HG03571 (cell line): ENCODE data around the gene GRB10.
A peak's percentile ranks its signal among the peaks of the same experiment; 100 is the strongest.

Experiments used
- ATAC-seq: cut with Tn5 transposase; IDR thresholded peaks from one replicate; pipeline ENCODE4 v1.9.1; 2021; ENCODE audit not compliant: unreplicated experiment

GRB10 gene

DNA sequence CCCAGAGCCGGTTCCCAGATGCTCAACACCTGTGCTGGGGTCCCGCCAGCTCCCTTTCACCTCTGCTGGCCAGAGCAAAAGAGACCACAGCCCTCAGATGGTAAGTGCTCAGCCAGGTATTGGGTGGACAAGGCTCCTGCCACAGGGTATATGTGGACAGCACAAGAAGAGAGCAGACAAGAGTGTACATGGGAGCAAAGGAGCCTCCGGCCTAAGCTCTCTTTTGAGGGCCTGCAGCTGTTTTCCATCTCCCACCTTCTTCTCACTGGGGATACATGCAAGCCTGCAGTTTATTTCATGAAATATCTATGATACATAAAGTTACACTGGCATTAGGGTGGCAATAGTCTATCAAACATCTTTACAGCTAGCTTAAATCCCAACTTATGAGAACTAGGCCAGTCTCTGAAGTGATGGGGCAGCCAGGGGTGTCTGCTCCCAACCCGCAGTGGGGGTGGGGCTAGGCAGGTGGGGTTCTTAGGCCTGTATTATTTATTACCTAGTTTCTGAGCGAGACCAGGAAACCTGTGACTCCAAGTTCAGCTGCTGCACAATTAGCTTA lies 167.1 kb downstream of the GRB10 start:
- ATAC-seq: no peak

DNA sequence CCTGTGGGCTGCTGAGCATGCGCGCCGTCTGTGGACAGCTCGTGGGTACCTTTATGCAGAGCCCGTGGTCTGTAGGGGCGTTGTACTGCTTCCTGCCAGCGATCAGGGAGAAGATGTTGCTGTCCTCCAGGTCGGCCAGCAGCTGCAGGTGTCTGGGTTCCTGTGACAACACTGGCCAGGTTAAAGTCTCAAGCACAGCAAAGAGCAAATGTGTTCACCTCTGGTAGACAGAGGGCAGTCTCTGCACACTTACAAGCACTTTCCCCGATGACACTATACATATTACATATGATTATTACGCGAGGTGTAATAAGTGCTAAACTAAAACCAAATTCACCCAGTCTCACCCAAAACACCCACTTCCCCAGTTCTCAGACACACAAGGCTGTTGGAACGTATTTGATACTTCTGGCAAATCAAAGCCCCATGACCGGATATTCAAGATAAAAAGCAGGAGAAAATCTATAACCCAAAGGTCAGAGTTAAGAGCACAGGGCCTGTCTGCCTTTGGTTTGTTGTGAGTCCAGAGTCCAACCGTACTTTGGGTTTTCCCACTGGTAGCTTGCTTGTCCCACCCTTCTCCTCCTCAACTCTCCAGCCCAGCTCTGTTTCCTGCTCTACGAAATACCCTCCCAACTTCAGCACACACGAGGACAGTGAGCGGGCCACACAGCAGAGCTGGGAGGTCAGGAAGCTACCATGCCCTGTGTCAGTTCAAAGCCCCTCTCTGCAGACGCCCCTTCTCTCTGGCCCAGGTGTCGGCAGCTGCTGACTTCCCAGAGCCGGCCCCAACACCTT lies 167.8 kb downstream of the GRB10 start:
- ATAC-seq: no peak

DNA sequence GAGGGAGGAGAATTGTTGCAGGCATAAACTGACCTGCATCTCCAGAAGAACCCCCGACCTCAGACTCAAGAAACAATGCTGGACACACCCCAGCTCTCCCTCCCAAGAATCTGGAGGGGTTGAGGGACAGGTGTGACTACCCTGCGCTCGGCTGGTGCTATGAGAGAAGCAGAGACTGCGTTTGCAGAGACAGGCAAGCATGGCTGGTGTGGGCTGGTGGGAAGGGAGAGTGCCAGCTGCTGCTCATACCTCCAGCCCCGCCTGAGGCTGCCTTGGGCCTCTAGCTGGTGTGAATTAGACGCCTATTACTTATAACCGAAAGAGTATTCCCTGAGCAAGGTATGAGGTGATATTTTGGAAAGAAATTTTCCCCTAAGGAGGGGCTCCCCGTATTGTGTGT lies 169.2 kb downstream of the GRB10 start:
- ATAC-seq: no peak

DNA sequence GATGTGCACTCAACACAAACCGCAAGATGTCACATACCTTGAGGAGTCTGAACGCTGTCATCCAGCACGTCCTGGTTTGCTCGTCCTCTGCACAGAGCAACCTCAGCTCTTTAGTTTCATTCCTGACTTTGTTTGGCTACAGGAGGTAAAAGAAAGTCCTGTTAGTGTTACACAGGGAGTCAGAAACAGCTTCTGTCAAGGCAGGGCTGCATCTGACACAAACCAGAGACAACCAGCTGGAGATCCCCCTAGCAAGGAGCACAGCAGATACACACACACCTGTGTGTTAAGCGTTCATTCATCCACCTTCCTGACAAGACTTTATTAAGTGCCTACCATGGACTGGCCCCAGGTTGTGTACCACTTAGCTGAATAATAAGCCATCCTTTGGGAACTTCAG lies 170.0 kb downstream of the GRB10 start:
- ATAC-seq: no peak

GRCh38 chr7:50610521-50611277 lies 172.0 kb downstream of the GRB10 start:
- peak; percentile 59 for ATAC-seq

GRCh38 chr7:50608196-50608906 lies 174.3 kb downstream of the GRB10 start:
- ATAC-seq: no peak

DNA sequence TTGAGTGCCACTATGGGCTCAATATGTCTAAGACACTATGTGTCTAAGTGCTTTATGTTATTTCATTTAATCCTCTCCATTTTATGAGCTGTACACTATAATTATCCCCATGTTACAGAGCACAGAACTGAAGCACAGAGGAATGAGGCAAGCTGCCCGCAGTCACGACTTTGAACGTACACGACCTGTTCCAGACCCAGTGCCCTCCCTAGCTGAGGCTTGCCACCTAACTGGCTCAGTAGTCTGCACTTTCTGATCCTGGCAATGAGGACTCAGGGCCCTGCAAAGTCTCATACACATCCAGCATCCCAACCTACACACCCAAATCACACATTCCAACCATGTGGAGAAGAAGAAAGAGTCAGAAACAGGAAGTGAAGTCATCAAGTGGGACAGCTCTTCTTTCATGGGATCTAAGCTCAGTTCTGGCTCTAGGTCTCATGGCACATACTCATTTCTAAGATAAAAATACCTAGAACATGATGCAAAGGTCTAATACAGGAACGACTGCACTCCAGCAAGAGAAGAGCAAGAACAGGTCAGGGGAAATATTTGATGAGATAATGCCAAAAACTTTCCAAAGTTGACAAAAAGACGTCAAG lies 175.1 kb downstream of the GRB10 start:
- no peak for ATAC-seq

DNA sequence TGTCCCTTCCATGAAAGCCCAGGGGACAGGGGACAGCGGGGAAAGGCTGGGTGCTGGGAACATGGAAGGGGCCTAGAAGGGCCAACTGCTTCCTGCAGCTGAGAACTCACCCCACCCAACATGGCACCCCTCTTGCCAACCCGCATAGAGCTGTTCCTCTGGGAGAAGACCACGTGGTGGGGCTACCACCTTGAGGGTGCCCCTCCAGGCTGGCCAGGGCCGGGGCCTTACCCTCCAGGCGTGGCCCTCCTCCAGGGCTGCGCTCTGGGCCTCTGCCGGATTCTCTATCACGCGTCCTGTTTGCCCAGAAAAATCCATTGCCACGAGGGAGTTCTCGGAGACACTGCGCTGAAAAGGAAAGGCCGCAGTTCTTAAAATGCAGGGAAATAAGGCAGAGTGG lies 177.6 kb downstream of the GRB10 start:
- no peak for ATAC-seq

DNA sequence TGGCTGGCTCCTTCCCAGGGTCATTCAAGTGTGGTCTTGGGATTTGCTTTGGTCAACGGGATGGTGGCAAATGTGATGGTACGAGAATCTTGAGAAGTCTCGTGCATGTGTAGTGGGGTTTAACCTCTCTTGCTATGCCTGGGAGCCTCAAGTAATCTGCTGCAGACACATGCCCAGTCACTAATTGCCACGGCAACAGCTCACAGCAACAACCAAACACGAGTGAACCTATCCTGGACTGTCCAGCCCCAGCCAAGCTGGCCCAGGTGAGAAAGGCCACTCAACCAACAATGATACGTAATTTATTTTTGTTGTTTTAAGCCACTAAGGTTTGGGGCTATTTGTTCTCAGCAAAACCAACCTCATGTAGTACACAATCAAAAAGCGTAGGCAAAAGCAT lies 179.4 kb downstream of the GRB10 start:
- no peak for ATAC-seq

- no peak for ATAC-seq
Measured at GRCh38 chr7:50599385-50599784, 183.3 kb downstream of the GRB10 start.

GRCh38 chr7:50598460-50599343 lies 184.0 kb downstream of the GRB10 start:
- ATAC-seq: no peak

DNA sequence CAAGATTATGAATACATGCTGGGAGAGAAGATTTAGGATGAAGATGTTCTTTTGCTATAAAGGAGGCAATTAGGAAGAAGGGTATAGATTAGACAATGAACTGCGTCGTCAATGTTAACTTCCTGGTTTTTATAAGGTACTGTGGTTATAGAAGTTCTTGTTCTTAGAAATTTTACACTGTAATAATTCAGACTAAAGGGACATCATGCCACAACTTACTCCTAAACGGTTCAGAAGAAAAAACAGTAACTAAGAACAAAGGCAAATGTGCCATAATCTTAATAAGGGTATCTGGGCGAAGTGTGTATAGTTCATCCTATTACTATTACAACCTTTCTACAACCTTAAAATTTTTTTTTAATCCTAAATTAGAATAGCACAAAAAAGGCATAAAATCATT lies 186.2 kb downstream of the GRB10 start:
- ATAC-seq: no peak

DNA sequence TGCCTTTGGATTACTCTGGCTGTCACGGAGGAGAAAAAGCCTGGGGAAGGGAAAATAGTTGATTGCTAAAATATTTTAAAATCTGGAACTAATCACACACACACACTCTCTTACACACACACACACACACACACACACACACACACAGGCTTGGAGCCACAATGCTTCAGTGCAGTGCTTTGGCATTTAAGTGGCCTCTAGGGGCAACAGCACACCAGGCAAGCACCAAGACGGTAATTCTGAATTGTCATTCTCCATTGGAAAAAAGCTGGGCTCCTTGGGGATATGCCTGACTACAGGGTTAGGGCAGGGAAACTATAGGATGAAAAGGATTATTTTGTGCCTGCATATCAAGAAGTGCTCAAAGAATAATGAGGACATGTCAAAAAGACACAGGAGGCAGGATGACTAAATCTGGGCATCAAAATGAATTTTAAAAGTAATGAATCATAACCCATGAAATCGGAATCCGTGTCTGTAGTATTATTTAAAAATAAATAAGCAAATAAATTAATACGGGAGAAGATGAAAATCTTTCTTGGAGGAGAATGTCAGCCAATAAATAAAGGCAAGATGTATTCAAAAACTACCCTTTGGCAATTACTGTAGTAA lies 187.1 kb downstream of the GRB10 start:
- ATAC-seq: no peak

DNA sequence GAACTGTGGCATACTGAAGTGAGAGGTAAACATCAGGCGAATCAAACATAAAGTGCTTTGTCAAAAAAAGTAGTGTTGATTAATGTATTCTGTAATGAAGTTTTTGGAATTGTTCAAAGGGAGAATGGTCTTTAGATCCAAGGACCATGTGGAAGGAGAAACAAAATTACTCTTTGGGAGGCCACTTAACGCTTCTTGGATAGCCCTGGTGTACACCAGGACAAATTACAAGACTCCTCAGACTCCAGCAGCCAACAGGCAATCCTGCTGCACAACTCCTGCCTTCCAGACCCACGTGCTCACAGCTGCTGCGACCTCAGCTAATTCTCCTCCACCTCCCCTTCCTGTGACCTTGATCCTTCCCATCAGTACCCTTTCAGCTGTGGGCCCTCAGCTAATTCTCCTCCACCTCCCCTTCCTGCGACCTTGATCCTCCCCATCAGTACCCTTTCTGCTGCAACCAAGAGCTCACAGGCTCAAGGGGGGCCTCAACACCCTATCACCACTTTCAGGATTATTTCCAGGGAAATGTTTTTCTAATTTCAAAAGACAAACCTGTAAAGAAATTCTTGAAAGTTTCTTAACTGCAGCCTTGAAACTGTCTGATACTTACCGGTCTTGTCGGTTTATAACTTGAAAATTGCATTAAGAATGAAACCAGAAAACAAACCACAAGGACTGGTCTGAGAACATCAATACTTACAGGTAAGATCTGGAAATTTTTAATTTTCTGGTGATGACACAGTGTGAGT lies 187.8 kb downstream of the GRB10 start:
- peak; percentile 47 for ATAC-seq

DNA sequence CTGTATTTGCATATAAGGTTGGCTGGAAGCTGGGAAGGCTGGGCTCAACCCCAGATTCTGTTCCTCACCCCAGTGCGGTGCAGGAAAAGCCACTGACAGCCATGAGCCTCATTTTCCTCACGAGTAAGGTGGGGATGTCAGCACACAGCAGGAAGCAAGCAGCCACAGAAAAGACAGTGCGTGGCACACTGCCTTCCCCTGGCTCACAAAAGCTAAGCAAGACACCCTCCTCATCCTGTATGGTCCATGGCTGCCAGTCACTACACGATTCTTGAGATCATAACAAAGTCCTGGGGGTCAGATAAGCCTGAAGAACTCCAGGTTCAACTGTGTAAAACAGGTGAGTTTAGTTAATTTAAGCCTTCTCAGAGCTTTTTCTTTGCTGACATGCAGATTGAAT lies 188.6 kb downstream of the GRB10 start:
- ATAC-seq: no peak

- ATAC-seq: no peak
Measured at GRCh38 chr7:50592940-50593339, 189.8 kb downstream of the GRB10 start.

- peak; percentile 63 for ATAC-seq
Measured at GRCh38 chr7:50591480-50592438, 190.9 kb downstream of the GRB10 start.

- ATAC-seq: no peak
Measured at GRCh38 chr7:50591098-50591479, 191.6 kb downstream of the GRB10 start.
